Left lobe of liver (tissue), 2 donors: ENCODE results near the gene PLEKHA1. TPM values are rescaled to one million over a fixed set of nuclear protein-coding genes. Genes with fewer than 3 reads are reported as not detected.

Source experiments
- ATAC-seq: fragments of 200-7000 bp; cut with Tn5 transposase; one replicate; pipeline ENCODE4 v1.9.1; 2020; ENCODE audit warnings: mild to moderate bottlenecking, moderate library complexity
- DNase-seq: peaks from one replicate; pipeline ENCODE4 v3.0.0-alpha.2; 2020; ENCODE audit warnings: low spot score
- total RNA-seq: library from RNA; stranded (reverse); gene quantifications from one replicate; pipeline ENCODE4 v1.2.1, GENCODE V29; 2021
- donor health status: DM: no; HTN: no; CAD: no; lungs with moderate emphysema.
- donor health status: DM: no; HTN: yes; CAD: no.

PLEKHA1 gene
- total RNA-seq, 1 donor from 2014 or later = 21.1 TPM

GRCh38 chr10:122475100-122475499, 100.6 kb downstream of the PLEKHA1 start:
- peak; percentile 41 for ATAC-seq
- DNase-seq = peak; percentile 44

GRCh38 chr10:122475591-122476332, 101.3 kb downstream of the PLEKHA1 start:
- DNase-seq (peak; percentile 27), ATAC-seq (no peak)

- DNase-seq (peak; percentile 38), ATAC-seq (no peak)
Measured at GRCh38 chr10:122476333-122476695, 101.8 kb downstream of the PLEKHA1 start.

GRCh38 chr10:122477436-122477835, 102.9 kb downstream of the PLEKHA1 start:
- DNase-seq (peak; percentile 37), ATAC-seq (no peak)

- DNase-seq (no peak), ATAC-seq (no peak)
Measured at GRCh38 chr10:122478971-122479370, 104.5 kb downstream of the PLEKHA1 start.

- ATAC-seq = no peak
- no peak for DNase-seq
Measured at GRCh38 chr10:122480146-122480833, 105.8 kb downstream of the PLEKHA1 start.

- no peak for DNase-seq
- ATAC-seq = no peak
Measured at GRCh38 chr10:122481296-122482056, 107.0 kb downstream of the PLEKHA1 start.

Other genes with a start within 250 kb of the PLEKHA1 start
- gene BTBD16, start 103.4 kb upstream of the PLEKHA1 start, total RNA-seq = 1.5 TPM
- gene ARMS2, start 79.9 kb downstream of the PLEKHA1 start, total RNA-seq = not detected
- gene HTRA1, start 86.8 kb downstream of the PLEKHA1 start, total RNA-seq = 83.1 TPM
- 0.15 TPM for gene DMBT1, start 186.0 kb downstream of the PLEKHA1 start, total RNA-seq